HG02571 (cell line): ENCODE data around the gene GOLPH3L.
"Not testable (repeated sequence)": the region's sequence is repeated elsewhere in the genome, so short reads cannot be mapped to it uniquely, and the experiment has no call there.

Source experiments
- ATAC-seq: cut with Tn5 transposase; IDR thresholded peaks from one replicate; pipeline ENCODE4 v1.9.1; 2021; ENCODE audit warnings: mild to moderate bottlenecking, moderate library complexity; ENCODE audit not compliant: unreplicated experiment

GOLPH3L gene

GRCh38 chr1:150619576-150620509 lies 77.1 kb downstream of the GOLPH3L start:
- no peak for ATAC-seq

DNA sequence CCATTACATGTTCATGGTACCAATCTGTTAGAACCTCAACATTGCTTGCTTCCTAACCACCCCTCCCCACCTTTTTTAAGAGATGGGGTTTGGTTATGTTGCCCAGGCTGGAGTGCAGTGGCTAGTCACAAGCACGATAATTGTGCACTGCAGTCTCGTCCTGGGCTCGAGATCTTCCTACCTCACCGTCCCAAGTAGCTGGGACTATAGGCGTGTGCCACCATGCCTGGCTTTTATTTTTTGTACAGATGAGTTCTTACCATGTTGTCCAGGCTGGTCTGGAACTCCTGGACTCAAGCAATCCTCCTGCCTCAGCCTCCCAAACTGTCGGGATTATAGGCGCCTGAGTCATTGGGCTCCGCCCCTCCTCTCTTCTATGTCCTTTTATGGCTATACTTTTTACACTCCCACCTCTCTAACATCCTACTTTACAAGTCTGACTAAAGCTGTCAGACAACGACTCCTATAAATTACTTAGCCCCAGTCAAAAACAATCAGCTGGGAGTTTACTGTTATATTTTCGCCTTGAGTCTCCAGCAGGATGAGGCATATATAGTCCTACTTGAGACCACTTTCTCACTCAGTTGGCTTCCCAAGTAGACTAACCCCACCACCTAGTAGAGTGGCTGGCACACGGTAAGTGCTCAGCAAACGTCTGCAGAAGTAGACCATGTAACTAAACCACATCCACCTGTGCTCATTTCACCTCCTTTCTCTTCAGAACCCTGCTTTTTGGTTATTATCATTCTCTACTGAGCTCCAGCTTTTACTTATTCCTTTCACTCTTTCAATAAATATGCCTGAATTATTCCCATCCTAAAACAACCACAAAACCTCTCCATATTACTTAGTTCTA lies 81.4 kb downstream of the GOLPH3L start:
- ATAC-seq: no peak

DNA sequence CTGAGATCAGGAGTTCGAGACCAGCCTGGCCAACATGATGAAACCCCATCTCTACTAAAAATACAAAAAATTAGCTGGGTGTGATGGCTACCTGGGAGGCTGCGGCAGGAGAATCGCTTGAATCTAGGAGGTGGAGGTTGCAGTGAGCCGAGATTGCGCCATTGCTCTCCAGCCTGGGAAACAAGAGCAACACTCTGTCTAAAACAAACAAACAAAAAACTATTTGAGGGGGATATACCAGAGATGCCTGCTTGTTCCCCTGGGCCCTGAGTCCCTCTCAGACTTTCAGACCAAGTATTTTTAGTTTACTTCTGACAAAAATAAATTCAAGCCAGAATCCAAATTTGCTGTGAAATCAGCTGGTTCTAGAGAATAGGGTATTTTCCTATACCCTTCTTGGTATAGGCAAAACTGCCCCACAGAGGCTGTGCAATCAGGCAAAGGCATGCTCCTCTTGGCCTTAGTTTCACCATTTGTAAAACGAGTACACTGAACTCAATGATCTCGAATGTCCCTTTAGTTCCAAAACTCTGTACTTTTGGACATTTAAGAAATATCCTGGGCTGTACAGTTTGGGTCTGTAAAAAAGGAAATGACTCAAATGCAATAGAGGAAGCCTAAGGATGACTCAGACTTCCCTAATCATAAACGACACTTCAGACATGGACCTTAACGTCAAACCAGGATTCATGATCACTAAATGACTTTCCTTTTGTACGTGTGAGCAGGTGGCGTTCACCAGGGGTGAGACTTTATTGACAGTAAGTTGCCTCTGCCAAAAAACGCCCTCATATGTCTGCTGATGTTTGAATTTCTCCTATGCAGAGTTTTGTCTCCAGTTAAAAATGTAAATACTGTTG lies 83.7 kb downstream of the GOLPH3L start:
- no peak for ATAC-seq

GRCh38 chr1:150612014-150612345 lies 85.0 kb downstream of the GOLPH3L start:
- no peak for ATAC-seq

DNA sequence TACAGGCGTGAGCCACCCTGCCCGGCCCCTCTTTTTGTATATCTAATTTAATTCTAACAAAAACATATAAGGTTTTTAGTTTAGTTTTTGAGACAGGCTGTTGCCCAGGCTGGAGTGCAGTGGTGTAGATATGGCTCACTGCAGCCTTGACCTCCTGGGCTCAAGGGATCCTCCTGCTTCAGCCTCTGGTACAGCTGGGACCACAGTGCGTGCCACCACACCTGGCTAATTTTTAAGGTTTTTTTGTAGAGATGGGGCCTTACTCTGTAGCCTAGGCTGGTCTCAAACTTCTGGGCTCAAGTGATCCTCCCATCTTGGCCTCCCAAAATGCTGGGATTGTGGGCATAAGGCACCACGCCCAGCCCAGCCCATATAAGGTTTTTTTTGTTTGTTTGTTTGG lies 86.4 kb downstream of the GOLPH3L start:
- ATAC-seq: no peak

GRCh38 chr1:150609732-150610131 lies 87.2 kb downstream of the GOLPH3L start:
- ATAC-seq: no peak

GRCh38 chr1:150606463-150607142 lies 90.4 kb downstream of the GOLPH3L start:
- no peak for ATAC-seq

DNA sequence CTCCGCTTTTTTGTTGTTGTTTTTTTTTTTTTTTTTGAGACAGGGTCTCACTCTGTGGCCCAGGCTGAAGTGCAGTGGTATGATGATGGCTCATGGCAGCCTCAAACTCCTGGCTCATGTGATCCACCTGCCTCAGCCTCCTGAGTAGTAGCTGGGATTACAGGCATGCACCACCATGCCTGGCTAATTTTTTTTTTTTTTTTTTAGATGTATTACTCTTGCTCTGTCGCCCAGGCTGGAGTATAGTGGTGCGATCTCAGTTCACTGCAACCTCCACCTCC lies 91.6 kb downstream of the GOLPH3L start:
- ATAC-seq: not testable (repeated sequence)

DNA sequence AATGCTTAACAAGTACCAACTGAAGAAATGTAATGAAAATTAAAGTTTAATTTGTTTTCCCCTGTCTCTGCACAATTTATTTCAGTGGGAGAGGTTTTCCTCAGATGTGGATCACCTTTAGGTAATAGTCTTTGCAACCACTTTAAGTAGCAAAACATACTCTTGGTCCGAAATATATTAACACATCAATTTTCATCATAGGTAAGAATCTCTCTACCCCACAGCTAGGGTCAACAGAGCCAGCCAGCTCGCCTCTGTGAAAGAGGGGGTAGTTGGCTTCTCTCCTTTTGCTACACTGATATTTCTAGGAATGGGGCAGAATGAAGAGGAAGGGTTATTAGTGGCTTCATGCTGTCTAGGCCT lies 92.7 kb downstream of the GOLPH3L start:
- ATAC-seq: no peak

GRCh38 chr1:150603711-150604110 lies 93.2 kb downstream of the GOLPH3L start:
- no peak for ATAC-seq

GRCh38 chr1:150602372-150602771 lies 94.6 kb downstream of the GOLPH3L start:
- ATAC-seq: not testable (repeated sequence)

- ATAC-seq: no peak
Measured at GRCh38 chr1:150601540-150601939, 95.4 kb downstream of the GOLPH3L start.

- not testable (repeated sequence) for ATAC-seq
Measured at GRCh38 chr1:150598346-150598745, 98.6 kb downstream of the GOLPH3L start.

DNA sequence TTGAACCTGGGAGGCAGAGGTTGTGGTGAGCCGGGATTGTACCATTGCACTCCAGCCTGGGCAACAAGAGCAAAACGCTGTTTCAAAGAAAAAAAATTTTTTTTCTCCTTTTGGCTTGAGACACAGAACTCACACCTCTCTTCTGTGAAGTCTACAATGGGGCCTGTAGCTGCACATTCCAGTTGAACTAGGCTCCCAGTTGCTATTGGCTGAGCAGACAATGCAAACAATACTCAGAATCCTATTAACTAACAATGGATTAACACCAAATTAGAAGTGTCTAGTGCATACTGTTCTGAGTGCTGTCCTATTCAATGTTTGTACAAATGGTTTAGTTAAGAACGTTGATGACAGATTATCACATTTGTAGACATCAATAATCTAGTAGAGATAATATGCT lies 100.0 kb downstream of the GOLPH3L start:
- no peak for ATAC-seq
